ENCODE data around the gene C1orf50. TPM values are rescaled to one million over a fixed set of nuclear protein-coding genes. Genes with fewer than 3 reads are reported as not detected.

The C1orf50 gene
- total RNA-seq, result 1.6 and 7.9 TPM in 2 replicates

GRCh38 chr1:42766741-42767509, at the start of gene C1orf50, which contains the start of gene P3H1:
Gene C1orf50, plus strand, starts transcription at chr1:42767249. Its CDS starts 63 bp downstream, at chr1:42767312.
Gene P3H1, minus strand, starts transcription at chr1:42767028. Its CDS starts 57 bp downstream, at chr1:42766971.

GRCh38 chr1:42739753-42740700, 27.0 kb upstream of the C1orf50 start, which contains the start of gene CLDN19:
Gene CLDN19, minus strand, starts transcription at chr1:42740236. Its CDS starts 173 bp downstream, at chr1:42740063.

GRCh38 chr1:42784946-42785693, 18.1 kb downstream of the C1orf50 start, which contains the start of gene TMEM269:
Gene TMEM269, plus strand, starts transcription at chr1:42784991. Its CDS starts 4,903 bp downstream, at chr1:42789894.

GRCh38 chr1:42816585-42817439, 49.8 kb downstream of the C1orf50 start, which contains the start of the genes ERMAP and SVBP:
Gene ERMAP, plus strand, starts transcription at chr1:42817122. Its CDS starts 13,327 bp downstream, at chr1:42830449.
Gene SVBP, minus strand, starts transcription at chr1:42817397. Its CDS starts 853 bp downstream, at chr1:42816544.

Other genes with a start within 250 kb of the C1orf50 start
- 51.2 and 61.2 TPM in 2 replicates for gene PPIH, start 108.8 kb upstream of the C1orf50 start, total RNA-seq
- gene YBX1, start 84.8 kb upstream of the C1orf50 start, total RNA-seq, result 770 and 779 TPM in 2 replicates
- not detected in 2 replicates for gene CLDN19, start 27.0 kb upstream of the C1orf50 start, total RNA-seq
- gene P3H1, start 221 bp upstream of the C1orf50 start, total RNA-seq, result 62.2 and 76.6 TPM in 2 replicates
- gene TMEM269, start 17.7 kb downstream of the C1orf50 start, total RNA-seq, result not detected in 2 replicates
- 6.4 and 6.9 TPM in 2 replicates for gene ERMAP, start 49.9 kb downstream of the C1orf50 start, total RNA-seq
- gene SVBP, start 50.1 kb downstream of the C1orf50 start, total RNA-seq, result 17.8 and 24.2 TPM in 2 replicates
- gene ZNF691, start 79.4 kb downstream of the C1orf50 start, total RNA-seq, result 5.7 and 7.5 TPM in 2 replicates
- 45.2 and 65.4 TPM in 2 replicates for gene SLC2A1, start 191.6 kb downstream of the C1orf50 start, total RNA-seq

Data from mammary microvascular endothelial cell (primary cell).